Keratinocyte (primary cell): Measurements from ENCODE around the gene DSCAML1.

ENCODE experiments used
- CTCF ChIP-seq, 3 experiments: IDR thresholded peaks in 1 of 3; conservative IDR thresholded peaks in 1 of 3; optimal IDR thresholded peaks in 1 of 3; 2 replicates in 2 of 3; 3 replicates in 1 of 3; pipeline versions ENCODE3 to v1.5.1; 2011; ENCODE audit warnings: low read length in 3 of 3, mild to moderate bottlenecking in 3 of 3, moderate library complexity in 2 of 3, control low read depth in 1 of 3, inconsistent platforms in 1 of 3; ENCODE audit not compliant: insufficient read depth in 2 of 3; ENCODE audit errors: extremely low read depth in 1 of 3
- EZH2 ChIP-seq: IDR thresholded peaks from one replicate; pipeline ENCODE4 v1.6.1; 2012; ENCODE audit warnings: inconsistent platforms, mild to moderate bottlenecking, low read length, moderate library complexity

- TF ChIP-seq CTCF (optimal IDR thresholded peaks at IDR 0.05 in 1 of 3, IDR thresholded peaks at IDR 0.05 in 1 of 3, conservative IDR thresholded peaks at IDR 0.05 in 1 of 3; ENCODE audit: extremely low read depth in 1 of 3, insufficient read depth in 2 of 3, low read length in 3 of 3) (no peak), EZH2 (no peak)
Measured at GRCh38 chr11:117523680-117524079, 273.3 kb downstream of the DSCAML1 start.
